Activated effector memory CD4-positive, alpha-beta T cell treated with anti-CD3 and anti-CD28 coated beads, Interleukin-2, amount 50 U/mL, for 16 hours (primary cell): ENCODE results near the gene PALM.
A peak's percentile ranks its signal among the peaks of the same experiment; 100 is the strongest.
"Not testable (repeated sequence)": the region's sequence is repeated elsewhere in the genome, so short reads cannot be mapped to it uniquely, and the experiment has no call there.

Source experiments
- DNase-seq: peaks from one replicate; pipeline ENCODE4 v3.0.0-alpha.2; 2020

PALM gene, protein sequence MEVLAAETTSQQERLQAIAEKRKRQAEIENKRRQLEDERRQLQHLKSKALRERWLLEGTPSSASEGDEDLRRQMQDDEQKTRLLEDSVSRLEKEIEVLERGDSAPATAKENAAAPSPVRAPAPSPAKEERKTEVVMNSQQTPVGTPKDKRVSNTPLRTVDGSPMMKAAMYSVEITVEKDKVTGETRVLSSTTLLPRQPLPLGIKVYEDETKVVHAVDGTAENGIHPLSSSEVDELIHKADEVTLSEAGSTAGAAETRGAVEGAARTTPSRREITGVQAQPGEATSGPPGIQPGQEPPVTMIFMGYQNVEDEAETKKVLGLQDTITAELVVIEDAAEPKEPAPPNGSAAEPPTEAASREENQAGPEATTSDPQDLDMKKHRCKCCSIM

DNA sequence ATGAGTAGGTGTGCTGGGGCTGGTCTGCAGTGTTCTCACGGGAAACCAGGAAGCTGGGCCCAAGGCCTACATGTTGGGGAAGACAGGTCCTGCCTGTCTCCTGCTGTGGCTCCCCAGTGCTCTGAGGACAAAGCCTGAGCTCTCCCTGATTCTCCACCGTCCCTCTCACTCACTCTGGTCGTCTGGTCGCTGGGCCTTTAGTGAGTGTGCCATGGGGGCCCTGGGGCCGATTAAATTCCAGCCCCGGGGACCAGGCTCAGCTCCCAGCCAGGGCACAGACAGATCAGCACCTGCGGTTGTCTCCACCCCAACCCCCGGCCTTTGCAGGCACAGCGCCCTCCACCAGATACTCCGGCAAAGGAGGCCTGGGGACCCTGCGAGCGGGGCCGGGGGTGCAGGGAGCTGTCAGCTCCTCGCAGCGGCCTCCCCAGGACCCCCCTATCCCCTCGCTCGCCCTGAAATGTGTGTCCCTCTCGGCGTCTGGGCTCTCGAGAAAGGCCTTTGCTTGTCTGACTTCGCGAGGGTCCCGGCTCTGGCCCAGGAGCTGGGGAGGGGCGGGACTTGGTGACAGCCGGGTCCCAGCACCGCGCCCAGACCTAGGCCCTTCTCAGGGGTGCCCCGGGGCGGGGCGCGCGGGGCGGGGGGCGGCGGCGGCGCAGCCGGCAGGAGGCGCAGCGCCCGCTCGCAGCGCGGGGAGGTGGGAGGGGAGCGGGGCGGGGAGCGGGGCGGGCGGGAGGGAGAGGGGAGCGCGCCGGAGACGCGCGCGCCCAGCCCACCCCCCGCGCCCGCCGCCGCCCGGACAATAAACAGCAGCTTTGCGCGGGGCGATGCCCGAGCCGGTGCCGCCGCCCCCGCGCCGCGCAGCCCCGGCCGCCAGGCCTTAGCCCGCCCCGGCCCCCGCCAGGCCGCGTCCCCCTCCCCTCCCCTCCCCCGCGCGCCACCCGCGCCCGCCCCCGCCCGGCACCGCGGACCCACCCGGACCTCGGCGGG, at the start of gene PALM:
Gene PALM, plus strand, starts transcription at position 782 of the 990 bp plus-strand sequence. CDS start 212 bp downstream, outside the sequence.
- DNase-seq: no peak

DNA sequence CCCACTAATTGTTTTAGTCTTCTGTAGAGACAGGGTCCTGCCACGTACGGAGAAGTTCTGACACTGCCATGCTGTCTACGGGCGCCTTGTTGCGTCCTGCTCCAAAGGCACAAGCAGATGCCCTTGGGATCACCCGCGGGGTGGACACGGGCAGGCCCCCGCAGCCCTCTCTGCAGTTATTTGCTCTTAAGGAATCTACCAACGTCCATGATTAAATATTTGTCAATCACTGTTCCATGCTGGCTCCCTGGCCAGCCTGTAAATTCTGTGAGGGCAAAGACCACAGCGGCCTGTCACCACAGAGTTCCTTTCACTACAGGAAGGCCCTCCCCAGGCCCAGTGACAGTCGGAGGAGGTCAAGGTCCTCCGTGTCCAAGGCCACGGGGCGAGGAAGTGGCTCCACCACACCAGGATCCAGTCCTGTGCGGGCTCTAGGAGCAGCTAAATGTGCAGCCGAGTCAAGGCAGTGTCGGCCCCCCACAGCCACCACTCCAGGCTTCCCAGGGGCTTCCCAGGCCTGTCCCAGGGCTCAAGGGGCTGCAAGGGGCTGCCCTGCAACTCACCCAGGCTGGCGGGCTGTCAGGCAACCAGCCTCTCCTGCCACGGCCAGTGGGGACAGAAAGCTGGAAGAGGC, 47.8 kb upstream of the PALM start:
- DNase-seq: peak; percentile 69

DNA sequence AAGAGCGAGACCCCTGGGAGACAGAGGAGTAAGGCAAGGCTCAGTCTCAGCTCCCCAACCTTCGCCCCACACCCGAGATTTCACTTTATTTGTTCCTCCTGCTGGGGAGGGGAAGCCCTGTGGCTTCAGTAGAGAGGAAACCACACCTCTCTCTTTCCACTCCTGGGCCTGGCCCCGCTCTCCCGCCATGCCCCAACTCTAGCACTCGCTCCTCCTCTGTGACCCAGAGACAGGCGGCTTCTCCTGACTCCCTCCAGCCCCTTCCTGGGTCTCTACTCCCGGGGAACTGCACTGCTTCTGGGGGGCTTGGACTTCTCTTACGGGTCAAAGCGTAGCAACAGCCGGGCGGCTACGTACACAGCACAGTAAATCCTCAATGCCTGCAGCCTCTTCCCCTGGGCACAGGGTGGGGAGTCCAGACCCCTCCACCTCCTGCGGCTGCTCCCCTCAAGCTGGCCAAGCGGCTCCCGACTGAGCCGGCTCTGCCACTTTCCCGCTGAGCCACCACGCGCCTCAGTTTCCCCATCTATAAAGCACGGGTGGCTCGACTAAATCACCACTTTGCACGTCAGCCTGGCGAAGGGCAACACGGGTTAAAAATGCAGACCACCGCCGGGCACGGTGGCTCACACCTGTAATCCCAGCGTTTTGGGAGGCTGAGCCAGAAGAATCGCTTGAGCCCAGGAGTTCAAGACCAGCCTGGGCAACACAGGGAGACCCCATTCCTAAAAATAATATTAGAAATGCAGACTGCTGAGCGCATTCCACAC, 47.1 kb upstream of the PALM start:
- DNase-seq: peak; percentile 88

DNA sequence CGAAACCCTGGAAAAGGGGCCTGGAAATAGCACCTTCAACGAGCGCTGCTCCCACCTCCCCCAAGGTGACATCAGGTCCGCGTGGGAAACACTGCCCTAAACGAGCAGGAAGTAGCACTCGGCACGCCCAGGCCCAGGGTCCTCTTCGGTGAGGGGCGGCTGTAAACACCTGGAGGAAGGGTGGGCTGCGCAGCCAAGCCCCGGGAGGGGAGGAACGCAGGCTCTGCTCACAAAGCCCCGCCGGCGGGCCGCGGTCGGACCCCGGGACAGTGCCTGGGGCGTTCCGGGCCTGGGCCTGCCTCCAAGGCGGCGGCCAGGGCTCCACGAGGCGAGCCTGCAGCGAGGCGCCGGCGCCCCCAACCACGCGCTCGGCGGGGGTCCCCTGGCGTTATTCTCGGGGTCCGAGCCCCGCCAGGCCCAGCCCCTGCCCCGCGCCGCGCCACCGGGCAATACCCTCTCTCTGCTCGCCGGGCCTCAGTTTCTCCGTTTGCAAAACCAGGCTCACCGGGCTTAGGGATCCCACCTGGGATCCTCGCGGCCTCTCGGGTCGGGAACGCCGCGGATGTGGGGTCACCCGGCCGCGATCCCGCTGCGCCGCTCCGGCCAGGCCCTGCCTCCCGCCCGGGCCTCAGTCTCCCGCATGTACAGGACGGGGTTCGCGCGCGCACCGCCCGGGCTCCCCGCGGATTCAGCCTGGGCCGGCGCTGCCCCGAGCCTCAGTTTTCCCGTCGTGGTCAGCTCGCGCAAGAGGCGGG, 46.4 kb upstream of the PALM start:
- peak; percentile 91 for DNase-seq

DNA sequence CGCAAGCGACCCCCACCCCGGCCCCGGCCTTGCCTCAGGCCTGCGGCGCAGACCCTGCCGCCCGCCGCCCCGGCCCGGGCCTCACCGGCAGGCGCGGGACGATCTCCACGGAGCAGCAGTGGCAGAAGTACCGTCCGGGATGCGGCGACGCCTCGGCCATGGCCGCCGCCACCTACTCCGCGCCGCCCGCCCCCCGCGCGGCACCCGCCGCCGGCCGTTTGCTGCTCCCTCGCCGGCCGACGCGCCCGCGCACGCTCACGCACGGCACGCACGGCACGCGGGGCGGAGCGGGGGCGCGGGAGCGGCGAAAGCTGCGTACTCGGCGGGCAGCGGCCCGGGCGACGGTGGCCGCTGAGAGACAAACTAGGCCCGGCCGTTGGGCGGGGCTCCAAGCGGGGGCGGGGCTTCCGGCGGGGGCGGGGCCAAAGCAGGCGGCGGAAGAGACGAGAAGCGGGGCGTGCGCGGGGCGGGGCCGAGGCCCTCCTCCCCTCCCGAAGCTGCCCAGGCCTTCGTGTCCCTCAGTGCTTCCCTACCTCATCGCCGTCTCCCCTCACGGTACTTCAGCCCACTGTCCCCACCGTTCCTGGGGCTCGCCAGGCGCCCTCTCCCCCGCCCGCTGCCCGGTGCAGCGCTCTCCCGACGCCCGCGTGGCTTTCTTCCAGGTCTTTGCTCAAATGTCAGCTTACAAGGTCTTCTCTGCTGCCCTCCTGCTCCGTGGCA, 45.6 kb upstream of the PALM start, which contains the start of gene RNF126:
Gene RNF126, minus strand, starts transcription at position 253 of the 720 bp plus-strand sequence. Its CDS starts 93 bp downstream, at position 160.
- peak; percentile 96 for DNase-seq

DNA sequence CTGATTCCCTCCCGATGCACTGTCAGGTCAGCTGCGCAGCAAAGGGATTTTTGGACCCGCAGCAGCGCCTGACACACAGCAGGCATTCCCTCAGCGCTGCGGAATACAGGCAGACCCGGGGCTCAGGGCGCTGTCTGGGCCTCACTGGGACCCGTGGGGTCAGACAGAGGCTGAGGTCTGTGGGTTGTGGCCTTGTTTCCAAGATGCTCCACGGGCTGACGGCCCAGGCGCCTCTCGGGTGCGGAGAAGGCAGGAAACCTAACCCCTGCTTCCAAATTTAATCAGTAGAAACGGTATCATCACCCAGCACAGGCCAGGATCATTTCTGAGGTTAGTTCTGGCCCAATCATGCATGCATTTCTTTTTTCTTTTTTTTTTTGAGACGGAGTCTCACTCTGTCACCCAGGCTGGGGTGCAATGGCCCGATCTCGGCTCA, 45.0 kb upstream of the PALM start:
- DNase-seq: no peak

DNA sequence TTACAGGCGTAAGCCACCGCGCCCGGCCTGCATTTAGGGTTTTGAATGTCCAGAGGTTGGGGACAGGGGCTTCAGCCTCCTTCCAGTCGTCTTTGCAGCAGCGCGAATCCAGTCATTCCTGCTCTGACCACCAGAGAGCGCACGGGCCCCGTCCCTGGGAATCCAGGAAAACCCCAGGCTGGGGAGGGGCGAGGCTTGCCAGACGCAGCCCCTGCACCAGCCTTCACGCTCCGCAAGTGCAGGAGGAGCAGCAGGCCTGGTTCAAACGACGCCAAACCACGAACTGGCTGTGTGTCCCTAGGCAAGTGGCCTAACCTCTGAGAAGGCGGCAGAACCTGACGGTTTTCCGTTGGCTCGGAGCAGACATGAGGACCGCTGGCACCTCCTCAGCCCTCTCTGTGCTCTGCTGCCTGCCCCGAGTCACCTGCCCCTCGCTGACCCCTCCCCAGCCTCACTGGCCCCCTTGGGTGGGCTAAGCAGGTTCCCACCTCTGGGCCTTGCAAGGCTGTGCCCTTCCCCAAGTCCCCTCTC, 43.8 kb upstream of the PALM start:
- DNase-seq: peak; percentile 93

DNA sequence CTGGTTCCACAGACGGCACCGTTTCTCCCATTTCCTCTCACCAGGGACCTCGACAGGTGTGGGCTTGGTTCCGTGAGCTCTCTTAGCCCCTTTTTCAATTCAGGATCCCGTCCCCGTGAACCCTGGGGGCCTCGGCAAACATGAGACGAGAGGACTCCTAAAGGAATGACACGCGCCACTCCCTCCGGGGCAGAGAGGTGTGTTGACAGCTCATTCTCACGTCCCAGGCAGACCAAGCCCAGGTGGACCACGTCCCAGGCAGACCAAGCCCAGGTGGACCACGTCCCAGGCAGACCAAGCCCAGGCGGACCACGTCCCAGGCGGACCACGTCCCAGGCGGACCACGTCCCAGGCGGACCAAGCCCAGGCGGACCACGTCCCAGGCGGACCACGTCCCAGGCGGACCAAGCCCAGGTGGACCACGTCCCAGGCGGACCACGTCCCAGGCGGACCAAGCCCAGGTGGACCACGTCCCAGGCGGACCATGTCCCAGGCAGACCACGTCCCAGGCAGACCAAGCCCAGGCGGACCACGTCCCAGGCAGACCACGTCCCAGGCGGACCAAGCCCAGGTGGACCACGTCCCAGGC, 41.7 kb upstream of the PALM start:
- DNase-seq: not testable (repeated sequence)

DNA sequence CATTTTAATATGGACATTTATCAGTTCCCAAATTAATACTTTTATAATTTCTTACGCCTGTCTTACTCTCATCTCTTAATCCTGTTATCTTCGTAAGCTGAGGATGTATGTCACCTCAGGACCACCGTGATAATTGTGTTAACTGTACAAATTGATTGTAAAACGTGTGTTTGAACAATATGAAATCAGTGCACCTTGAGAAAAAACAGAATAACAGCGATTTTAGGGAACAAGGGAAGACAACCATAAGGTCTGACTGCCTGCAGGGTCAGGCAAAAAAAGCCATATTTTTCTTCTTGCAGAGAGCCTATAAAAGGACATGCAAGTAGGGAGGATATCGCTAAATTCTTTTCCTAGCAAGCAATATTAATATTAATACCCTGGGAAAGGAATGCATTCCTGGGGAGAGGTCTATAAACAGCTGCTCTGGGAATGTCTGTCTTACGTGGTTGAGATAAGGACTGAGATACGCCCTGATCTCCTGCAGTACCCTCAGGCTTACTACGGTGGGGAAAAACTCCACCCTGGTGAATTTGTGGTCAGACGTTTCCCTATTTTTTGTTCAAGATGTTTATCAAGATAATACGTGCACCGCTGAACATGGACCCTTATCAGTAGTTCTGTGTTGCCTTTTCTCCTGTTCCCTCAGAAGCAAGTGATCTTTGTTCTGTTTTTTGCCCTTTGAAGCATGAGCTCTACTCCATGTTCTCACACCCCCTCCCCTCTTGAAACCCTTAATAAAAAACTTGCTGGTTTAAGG, 39.9 kb upstream of the PALM start:
- not testable (repeated sequence) for DNase-seq

DNA sequence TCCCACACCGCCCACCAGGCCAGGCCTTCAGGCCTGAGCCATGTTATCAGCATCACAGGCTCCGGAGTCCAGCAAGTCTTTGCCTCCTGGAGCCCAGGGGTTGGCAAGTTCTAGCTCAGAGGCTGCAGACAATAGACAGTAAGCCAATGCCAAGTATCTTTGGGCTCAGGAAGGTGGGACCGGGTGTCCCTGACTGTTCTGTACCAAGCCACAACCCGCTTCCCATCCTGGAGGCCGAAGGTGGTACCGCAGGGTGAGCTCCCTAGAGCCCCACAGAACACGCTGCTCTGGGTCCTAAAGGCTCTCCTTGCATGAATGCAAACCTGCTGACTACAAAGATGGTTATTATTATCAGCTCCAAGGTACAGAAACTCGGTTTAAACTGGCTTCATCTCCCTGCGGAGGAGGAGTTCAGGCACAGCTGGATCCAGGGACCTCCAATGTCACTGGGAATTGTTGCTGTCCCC, 38.1 kb upstream of the PALM start:
- no peak for DNase-seq

DNA sequence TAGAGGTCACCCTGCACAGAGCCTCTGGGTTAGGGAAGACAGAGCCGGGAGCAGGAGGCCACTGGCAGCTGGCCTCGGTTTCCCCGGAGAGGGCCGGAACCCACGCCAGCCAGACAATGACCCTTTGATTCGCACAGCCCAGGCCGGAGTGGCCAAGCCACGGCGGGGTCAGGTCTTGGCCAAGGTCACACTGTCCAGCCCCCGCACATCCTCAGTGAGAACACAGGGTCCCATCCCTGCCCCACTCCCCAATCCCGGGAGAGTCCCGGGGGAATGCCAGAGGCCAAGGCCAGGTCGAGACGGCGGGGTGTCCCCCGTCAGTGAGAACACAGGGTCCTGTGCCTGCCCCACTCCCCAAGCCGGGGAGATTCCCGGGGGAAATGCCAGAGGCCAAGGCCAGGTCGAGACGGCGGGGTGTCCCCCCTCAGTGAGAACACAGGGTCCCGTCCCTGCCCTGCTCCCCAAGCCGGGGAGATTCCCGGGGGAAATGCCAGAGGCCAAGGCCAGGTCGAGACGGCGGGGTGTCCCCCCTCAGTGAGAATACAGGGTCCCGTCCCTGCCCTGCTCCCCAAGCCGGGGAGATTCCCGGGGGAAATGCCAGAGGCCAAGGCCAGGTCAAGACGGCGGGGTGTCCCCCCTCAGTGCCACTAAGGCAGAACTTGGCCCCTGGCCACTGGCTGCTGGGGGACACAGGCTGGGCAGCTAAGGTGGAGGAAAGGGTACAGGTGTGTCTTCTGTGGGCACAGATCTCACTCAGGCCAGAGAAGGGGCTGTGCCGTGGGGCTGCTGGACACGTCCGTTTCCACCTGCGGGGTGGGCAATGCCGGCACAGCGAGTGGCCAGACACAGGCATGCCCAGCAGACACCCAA, 34.2 kb upstream of the PALM start:
- DNase-seq: no peak

DNA sequence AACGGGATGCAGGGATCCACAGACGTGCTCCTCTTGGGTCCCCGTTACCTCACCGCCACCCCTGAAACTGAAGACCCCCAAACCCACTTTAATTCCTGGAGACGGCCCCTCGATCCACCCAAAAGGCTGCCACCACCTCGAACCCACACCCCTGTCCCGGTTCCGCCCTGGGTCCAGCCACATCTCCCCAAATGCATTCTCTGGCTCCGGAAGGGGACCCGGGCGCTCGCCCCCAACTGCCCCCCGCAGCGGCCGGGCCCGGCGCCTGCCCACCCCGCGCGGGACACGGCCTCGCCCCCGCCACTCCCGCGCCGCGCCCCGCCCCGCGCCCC, 32.8 kb upstream of the PALM start:
- DNase-seq: no peak

DNA sequence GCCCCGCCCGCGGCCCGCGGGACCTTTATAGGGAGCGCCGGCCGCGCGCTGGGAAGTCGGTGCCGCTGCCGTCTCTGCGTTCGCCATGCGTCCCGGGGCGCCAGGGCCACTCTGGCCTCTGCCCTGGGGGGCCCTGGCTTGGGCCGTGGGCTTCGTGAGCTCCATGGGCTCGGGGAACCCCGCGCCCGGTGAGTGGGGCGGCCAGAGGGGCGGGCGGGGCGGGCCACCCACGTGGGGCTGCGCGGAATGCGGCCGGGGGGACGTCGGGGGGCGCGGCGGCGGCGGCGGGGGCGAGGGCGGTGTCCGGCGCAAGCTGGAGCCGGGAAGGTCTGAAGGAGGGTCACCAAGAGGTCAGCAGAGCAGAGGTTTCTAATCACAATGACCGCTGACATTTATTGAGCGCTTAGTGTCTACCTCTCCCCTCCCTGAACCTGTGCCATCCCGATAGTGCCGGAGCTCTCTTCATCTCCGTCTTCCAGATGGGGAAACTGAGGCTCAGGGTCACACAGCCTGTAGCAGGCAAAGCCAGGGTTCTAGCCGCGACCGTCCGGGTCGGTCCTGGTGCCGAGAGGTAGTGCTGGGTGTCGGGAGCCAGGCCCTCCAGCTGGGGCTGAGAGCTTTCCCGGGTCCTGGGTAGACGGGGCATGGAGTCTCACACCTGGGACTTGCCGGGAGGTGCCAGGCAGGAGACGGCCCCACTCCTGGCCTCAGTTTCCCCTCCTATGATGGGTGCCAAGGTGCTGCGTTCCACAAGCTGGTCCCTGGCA, 32.2 kb upstream of the PALM start, which contains the start of gene FSTL3:
Gene FSTL3, plus strand, starts transcription at position 54 of the 767 bp plus-strand sequence. Its CDS starts 32 bp downstream, at position 86.
- DNase-seq: no peak

DNA sequence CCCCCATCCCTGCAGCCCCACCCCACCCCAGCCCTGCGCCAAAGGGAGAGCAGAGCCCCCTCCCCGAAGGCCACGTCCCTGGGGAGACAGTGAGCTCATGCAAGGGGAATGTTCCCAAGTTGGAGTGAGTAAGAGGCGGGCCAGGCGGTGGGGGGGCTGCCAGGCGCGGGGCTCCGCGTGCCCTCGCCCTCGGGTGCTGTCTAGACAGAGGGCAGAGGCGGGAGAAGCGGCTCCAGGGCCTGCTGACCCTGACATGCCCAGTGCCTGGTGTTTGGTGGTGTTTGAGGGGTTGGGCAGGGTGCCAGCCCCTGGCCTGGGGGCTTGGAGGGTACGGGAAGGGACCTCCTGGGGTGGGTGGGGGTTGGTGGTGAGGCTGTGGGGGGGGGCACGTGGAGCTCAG, 31.5 kb upstream of the PALM start:
- DNase-seq: no peak

DNA sequence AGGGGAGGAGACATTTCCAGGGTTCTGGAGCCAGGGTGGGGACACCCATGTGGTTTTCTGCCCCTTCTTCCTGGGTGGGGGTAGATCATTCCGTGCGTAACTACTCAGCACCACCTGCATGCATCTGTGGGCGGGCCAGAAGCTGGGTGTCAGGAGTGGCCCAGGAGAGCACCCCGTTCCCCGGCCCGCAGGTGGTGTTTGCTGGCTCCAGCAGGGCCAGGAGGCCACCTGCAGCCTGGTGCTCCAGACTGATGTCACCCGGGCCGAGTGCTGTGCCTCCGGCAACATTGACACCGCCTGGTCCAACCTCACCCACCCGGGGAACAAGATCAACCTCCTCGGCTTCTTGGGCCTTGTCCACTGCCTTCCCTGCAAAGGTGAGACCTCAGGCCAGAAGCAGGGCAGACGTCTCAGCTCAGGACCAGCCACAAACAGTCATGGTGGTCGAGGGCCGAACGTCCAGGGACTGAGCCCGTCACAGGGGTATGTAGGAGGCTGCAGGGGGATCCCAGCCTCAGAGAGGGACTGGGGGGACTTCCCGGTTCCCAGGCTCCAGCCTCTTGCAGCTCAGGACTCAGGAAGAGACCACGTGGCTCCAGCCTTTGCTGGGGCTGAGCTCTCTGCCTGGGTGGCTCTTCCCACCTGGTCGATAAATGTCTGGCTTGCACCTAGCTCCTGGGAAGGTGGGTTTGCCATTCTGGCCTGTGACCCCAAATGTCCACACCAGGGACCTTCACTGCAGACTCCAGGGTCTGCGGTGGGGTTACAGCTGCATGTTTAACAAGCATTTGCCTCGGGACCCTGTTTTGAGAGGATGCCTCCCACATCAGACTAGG, 30.9 kb upstream of the PALM start:
- no peak for DNase-seq

DNA sequence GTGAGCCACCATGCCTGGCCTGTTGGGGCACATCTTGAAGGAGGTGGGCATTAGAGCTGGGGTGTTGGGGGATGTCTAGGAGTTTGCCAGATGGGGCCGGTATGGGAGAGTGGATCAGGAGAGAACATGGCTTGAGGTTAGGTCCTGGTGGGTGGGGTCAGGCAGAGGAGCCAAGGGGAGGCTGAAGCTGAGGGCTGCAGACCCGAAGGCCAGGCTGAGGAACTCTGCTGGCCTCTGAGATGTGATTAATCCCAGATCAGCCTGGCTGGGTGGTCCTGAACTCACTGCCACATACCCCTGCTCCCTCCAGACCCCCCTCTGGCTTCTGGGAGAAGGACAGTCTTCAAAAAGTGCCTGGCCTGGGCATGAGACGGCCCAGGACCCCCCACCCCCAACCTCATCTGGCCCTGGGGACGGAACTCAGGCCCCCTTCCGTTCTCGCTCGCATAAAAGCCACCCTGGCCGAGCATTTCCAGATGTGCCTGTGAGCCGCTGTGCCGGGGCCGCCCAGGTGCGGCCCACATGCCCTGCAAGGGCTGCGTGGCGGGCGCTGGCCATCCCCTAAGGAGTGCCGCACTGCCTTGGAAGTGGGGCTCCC, 29.8 kb upstream of the PALM start:
- DNase-seq: no peak
